GM12878 (cell line): Measurements from ENCODE around the gene ITPRIPL2. TPM values are rescaled to one million over a fixed set of nuclear protein-coding genes. Genes with fewer than 3 reads are reported as not detected.

ENCODE experiments used
- ETV6 ChIP-seq, 2 experiments: fragments of 450-650 bp in 1 of 2; IDR thresholded peaks in 1 of 2; conservative IDR thresholded peaks in 1 of 2; 2 replicates each; pipeline ENCODE4 v1.6.1; 2014; ENCODE audit warnings: antibody characterized with exemption in 1 of 2, borderline replicate concordance in 1 of 2, low read depth in 1 of 2, mild to moderate bottlenecking in 1 of 2, moderate library complexity in 1 of 2
- FOXK2 ChIP-seq: fragments of 450-650 bp; IDR thresholded peaks from 2 replicates; pipeline ENCODE4 v1.6.1; 2017; ENCODE audit warnings: mild to moderate bottlenecking, moderate library complexity
- IKZF2 ChIP-seq, 2 experiments: fragments of 450-650 bp; IDR thresholded peaks; 2 replicates each; pipeline ENCODE4 v1.6.1; 2017; ENCODE audit warnings: mild to moderate bottlenecking in 2 of 2, moderate library complexity in 2 of 2
- MEF2B ChIP-seq: fragments of 450-650 bp; IDR thresholded peaks from 2 replicates; pipeline ENCODE4 v1.6.1; 2018; ENCODE audit warnings: mild to moderate bottlenecking, moderate library complexity; ENCODE audit not compliant: partially characterized antibody, poor library complexity, severe bottlenecking
- MTA2 ChIP-seq: fragments of 450-650 bp; IDR thresholded peaks from 2 replicates; pipeline ENCODE4 v1.6.1; 2016; ENCODE audit warnings: low read depth, mild to moderate bottlenecking, moderate library complexity
- NBN ChIP-seq: fragments of 450-650 bp; IDR thresholded peaks from 2 replicates; pipeline ENCODE4 v1.6.1; 2016
- NFIC ChIP-seq: IDR thresholded peaks from 2 replicates; pipeline ENCODE4 v1.6.1; 2012; ENCODE audit warnings: low read depth, mild to moderate bottlenecking, inconsistent platforms, low read length, moderate library complexity
- NKRF ChIP-seq: fragments of 450-650 bp; conservative IDR thresholded peaks from 2 replicates; pipeline ENCODE4 v1.6.1; 2017; ENCODE audit warnings: mild to moderate bottlenecking, moderate library complexity
- RBBP5 ChIP-seq: fragments of 200-600 bp; sonication (generic); conservative IDR thresholded peaks from 2 replicates; pipeline ENCODE4 v1.6.1; 2016
- SMAD5 ChIP-seq: IDR thresholded peaks from 2 replicates; pipeline ENCODE4 v1.6.1; 2016; ENCODE audit warnings: antibody characterized with exemption, low read depth
- SUZ12 ChIP-seq: fragments of 200-600 bp; sonication (generic); IDR thresholded peaks from one replicate; pipeline ENCODE4 v1.6.1; 2018; ENCODE audit warnings: antibody characterized with exemption, mild to moderate bottlenecking; ENCODE audit not compliant: unreplicated experiment
- TAF1 ChIP-seq: IDR thresholded peaks from 2 replicates; pipeline ENCODE4 v1.6.1; 2011; ENCODE audit warnings: mild to moderate bottlenecking, low read depth, low read length, borderline replicate concordance
- ZNF687 ChIP-seq: fragments of 450-650 bp; IDR thresholded peaks from 2 replicates; pipeline ENCODE4 v1.6.1; 2017; ENCODE audit warnings: mild to moderate bottlenecking, moderate library complexity
- polyA plus RNA-seq, 11 experiments: library from polyadenylated mRNA; depleted of rRNA in 4 of 11; unstranded in 6 of 11; stranded (reverse) in 5 of 11; fragments of >200 nt; fragmentation: Nextera tagmentation in 4 of 11; fragmentation: Illumina TruSeq in 1 of 11; extraction: Ambion mirVana in 4 of 11; extraction: Trizol in 1 of 11; gene quantifications; 1 replicate in 1 of 11; 2 replicates in 10 of 11; pipeline versions ENCODE4 v1.2.1 to v1.2.3, GENCODE V29; 2011 to 2016; ENCODE audit warnings: inconsistent platforms in 2 of 11, missing spikeins in 2 of 11, low read depth in 1 of 11
- total RNA-seq, 4 experiments: library from RNA; depleted of rRNA in 3 of 4; stranded (reverse); fragments of >200 nt in 3 of 4; fragmentation: Illumina TruSeq in 1 of 4; extraction: Trizol in 1 of 4; gene quantifications; 2 replicates each; pipeline versions ENCODE4 v1.2.1 to v1.2.3, GENCODE V29; 2013 to 2021
- TF ChIP-seq, protein P1 (sequence below): fragments of 450-650 bp; IDR thresholded peaks from 2 replicates; pipeline ENCODE4 v1.6.1; 2016; ENCODE audit warnings: mild to moderate bottlenecking
- TF ChIP-seq, protein P2 (sequence below): fragments of 450-650 bp; IDR thresholded peaks from 2 replicates; pipeline ENCODE4 v1.6.1; 2018; ENCODE audit warnings: borderline replicate concordance, mild to moderate bottlenecking; ENCODE audit not compliant: partially characterized antibody
- TF ChIP-seq, protein P3 (sequence below): fragments of 450-650 bp; IDR thresholded peaks from 2 replicates; pipeline ENCODE4 v1.6.1; 2014; ENCODE audit warnings: mild to moderate bottlenecking

ITPRIPL2 gene
- total and polyA plus RNA-seq, 10 of the 15 experiments (the other 5 are each of a cell fraction or from before 2014, with no cell fraction given), result 0.48 to 14.3 (median 3.5) TPM

DNA sequence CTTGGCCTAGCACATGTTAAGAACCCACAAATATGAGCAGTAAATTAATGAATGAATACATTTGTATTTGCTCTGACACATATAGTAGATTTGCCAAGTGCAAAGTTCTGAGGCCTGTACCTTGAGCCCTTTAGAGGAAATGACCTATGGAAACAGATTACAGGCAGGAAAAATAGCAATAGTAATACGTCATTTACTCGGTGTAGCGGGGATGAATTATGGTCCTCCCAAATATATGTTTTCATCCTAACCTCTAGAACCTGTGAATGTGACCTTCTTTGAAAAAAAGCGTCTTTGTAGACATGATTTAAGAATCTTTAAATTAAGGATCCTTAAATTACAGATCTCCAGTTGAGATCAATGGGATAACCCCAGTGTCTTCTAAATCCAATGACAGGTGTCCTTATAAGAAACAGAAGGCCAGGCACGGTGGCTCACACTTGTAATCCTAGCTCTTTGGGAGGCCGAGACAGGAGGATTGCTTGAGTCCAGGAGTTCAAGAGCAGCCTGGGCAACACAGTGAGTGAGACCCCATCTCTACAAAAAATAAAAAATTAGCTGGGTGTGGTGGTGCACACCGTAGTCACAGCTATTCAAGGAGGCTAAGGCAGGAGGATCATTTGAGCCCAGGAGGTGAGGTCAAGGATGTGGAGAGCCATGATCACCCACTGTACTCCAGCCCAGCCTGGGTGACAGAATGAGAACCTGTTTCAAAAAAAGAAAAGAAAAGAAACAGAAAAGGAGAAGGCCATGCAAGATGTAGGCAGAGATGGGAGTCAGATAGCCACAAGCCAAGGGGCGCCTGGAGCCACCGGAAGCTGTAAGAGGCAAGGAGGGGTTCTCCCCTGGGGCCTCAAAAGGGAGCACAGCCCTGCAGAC, 5.1 kb upstream of the ITPRIPL2 start (continued):
- TF ChIP-seq ZNF687 (0 out of 2 replicates have a peak, but pooled peaks have one; percentile 34), ETV6 (conservative IDR thresholded peaks at IDR 0.05 in 1 of 2, IDR thresholded peaks at IDR 0.05 in 1 of 2; ENCODE audit: borderline replicate concordance in 1 of 2, low read depth in 1 of 2) (no peak), TAF1 (no peak), MTA2 (0 out of 2 replicates have a peak, but pooled peaks have one; percentile 22), NBN (no peak), RBBP5 (no peak), MEF2B (peak; percentile 82), SUZ12 (no peak), IKZF2 (IDR thresholded peaks at IDR 0.05) (peak in 1 of 2 experiments; percentile 18; a peak in 2 of 4 replicates), NKRF (no peak), NFIC (no peak), SMAD5 (no peak), FOXK2 (no peak; the same call in 1 of the 2 replicates)
- TF ChIP-seq, protein P1, sequence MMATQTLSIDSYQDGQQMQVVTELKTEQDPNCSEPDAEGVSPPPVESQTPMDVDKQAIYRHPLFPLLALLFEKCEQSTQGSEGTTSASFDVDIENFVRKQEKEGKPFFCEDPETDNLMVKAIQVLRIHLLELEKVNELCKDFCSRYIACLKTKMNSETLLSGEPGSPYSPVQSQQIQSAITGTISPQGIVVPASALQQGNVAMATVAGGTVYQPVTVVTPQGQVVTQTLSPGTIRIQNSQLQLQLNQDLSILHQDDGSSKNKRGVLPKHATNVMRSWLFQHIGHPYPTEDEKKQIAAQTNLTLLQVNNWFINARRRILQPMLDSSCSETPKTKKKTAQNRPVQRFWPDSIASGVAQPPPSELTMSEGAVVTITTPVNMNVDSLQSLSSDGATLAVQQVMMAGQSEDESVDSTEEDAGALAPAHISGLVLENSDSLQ, result no peak
- TF ChIP-seq, protein P2, sequence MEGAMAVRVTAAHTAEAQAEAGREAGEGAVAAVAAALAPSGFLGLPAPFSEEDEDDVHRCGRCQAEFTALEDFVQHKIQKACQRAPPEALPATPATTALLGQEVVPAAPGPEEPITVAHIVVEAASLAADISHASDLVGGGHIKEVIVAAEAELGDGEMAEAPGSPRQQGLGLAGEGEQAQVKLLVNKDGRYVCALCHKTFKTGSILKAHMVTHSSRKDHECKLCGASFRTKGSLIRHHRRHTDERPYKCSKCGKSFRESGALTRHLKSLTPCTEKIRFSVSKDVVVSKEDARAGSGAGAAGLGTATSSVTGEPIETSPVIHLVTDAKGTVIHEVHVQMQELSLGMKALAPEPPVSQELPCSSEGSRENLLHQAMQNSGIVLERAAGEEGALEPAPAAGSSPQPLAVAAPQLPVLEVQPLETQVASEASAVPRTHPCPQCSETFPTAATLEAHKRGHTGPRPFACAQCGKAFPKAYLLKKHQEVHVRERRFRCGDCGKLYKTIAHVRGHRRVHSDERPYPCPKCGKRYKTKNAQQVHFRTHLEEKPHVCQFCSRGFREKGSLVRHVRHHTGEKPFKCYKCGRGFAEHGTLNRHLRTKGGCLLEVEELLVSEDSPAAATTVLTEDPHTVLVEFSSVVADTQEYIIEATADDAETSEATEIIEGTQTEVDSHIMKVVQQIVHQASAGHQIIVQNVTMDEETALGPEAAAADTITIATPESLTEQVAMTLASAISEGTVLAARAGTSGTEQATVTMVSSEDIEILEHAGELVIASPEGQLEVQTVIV, result no peak
- TF ChIP-seq, protein P3, sequence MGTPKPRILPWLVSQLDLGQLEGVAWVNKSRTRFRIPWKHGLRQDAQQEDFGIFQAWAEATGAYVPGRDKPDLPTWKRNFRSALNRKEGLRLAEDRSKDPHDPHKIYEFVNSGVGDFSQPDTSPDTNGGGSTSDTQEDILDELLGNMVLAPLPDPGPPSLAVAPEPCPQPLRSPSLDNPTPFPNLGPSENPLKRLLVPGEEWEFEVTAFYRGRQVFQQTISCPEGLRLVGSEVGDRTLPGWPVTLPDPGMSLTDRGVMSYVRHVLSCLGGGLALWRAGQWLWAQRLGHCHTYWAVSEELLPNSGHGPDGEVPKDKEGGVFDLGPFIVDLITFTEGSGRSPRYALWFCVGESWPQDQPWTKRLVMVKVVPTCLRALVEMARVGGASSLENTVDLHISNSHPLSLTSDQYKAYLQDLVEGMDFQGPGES, result no peak
- TF ChIP-seq, all 136 proteins: peak for 9
